Gastrocnemius medialis (tissue), 4 donors: ENCODE results near the gene MED14. TPM values are rescaled to one million over a fixed set of nuclear protein-coding genes. Genes with fewer than 3 reads are reported as not detected.

Experiments used
- ATAC-seq, 2 donors: fragments of 150-250 bp; one replicate each; pipeline ENCODE4 v1.9.1; 2016
- DNase-seq, 2 donors: peaks; one replicate each; pipeline ENCODE4 v3.0.0-alpha.2; 2019
- H3K27ac ChIP-seq, 4 donors: fragments of 200-600 bp; sonication (generic); 1 replicate in 1 of 4; 2 replicates in 3 of 4; pipeline ENCODE4 v1.5.1; 2016 to 2018; ENCODE audit warnings: mild to moderate bottlenecking in 2 of 4, moderate library complexity in 1 of 4
- H3K27me3 ChIP-seq, 3 donors: fragments of 200-600 bp; sonication (generic) in 2 of 3; 1 replicate in 1 of 3; 2 replicates in 2 of 3; pipeline versions ENCODE4 v1.5.1 to v1.6.0; 2016 to 2019; ENCODE audit warnings: mild to moderate bottlenecking in 1 of 3, moderate library complexity in 1 of 3
- H3K36me3 ChIP-seq, 2 donors: fragments of 200-600 bp; sonication (generic) in 1 of 2; one replicate each; pipeline ENCODE4 v1.5.1; 2017 to 2018
- H3K4me1 ChIP-seq, 2 donors: fragments of 200-600 bp; sonication (generic) in 1 of 2; one replicate each; pipeline ENCODE4 v1.5.1; 2016 to 2017; ENCODE audit warnings: mild to moderate bottlenecking in 2 of 2
- H3K4me3 ChIP-seq, 4 donors: fragments of 200-600 bp; sonication (generic) in 3 of 4; 1 replicate in 1 of 4; 2 replicates in 3 of 4; pipeline ENCODE4 v1.5.1; 2016 to 2019; ENCODE audit warnings: mild to moderate bottlenecking in 2 of 4
- H3K9me3 ChIP-seq, 3 donors: fragments of 200-600 bp; sonication (generic) in 2 of 3; 1 replicate in 1 of 3; 2 replicates in 2 of 3; pipeline ENCODE4 v1.5.1; 2016 to 2019
- POLR2A ChIP-seq, 2 donors: fragments of 450-650 bp; IDR thresholded peaks; one replicate each; pipeline ENCODE4 v1.6.1; 2017; ENCODE audit warnings: antibody characterized with exemption in 2 of 2, mild to moderate bottlenecking in 2 of 2, moderate library complexity in 2 of 2
- in situ Hi-C, 4 donors: fragments of 200-750 bp; cut with MboI; loops; one replicate each; pipeline versions ENCODE4 v1.15.0 to v1.8.0; 2017; ENCODE audit warnings: low sequenced_read_pairs in 4 of 4
- intact Hi-C: fragments of 100-400 bp; cut with DNase I; formaldehyde crosslinking; loops from one replicate; pipeline ENCODE4 v1.15.1; 2023; ENCODE audit warnings: low total_unique reads
- total RNA-seq, 4 donors: library from RNA; depleted of rRNA; stranded (reverse); fragments of >200 nt; gene quantifications; one replicate each; pipeline versions ENCODE4 v1.1.0 to v1.2.3, GENCODE V29; 2016
- TF ChIP-seq, protein P1 (sequence below), 5 experiments: fragments of 450-650 bp in 3 of 5; fragments of 200-600 bp in 2 of 5; sonication (generic) in 2 of 5; IDR thresholded peaks in 4 of 5; conservative IDR thresholded peaks in 1 of 5; 1 replicate in 4 of 5; 2 replicates in 1 of 5; pipeline ENCODE4 v1.5.1; 2016 to 2019; ENCODE audit warnings: antibody characterized with exemption in 5 of 5, mild to moderate bottlenecking in 3 of 5, moderate library complexity in 3 of 5

The MED14 gene
- total RNA-seq, 4 donors from 2014 or later: 19.8 to 27.0 (median 24.0) TPM

DNA sequence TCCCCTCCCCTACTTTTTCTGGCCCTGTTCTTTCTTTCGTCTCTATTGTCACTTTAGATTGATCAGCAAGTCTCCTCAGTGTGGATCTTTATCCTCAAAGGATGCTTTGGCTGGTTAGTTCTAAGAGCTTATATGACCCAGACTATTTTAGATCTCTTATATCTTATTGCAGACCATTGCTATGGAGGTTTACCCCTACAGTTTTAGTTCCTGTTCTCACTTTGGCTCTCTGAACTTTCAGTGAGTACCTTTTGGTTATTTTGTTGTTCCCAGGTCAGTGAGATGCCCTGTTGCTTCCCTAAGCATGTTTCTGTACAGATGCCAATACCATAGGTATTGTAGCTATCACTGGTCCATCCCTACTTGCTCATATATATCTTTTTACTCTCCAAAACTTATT is 24.0 kb upstream of the MED14 start:
- intact Hi-C loops (no loop called here), in situ Hi-C loops (no loop called here)
- no peaks in the 10 kb centered on the region for H3K9me3 ChIP-seq
- no peak overlapping the region for H3K27ac ChIP-seq
- peaks cover 0 to 3% (median 0%) of the 10 kb centered on the region in 3 donors for H3K27me3 ChIP-seq
- ATAC-seq (no peak), DNase-seq (no peak)
- TF ChIP-seq POLR2A (IDR thresholded peaks at IDR 0.05): no peak
- TF ChIP-seq, protein P1, sequence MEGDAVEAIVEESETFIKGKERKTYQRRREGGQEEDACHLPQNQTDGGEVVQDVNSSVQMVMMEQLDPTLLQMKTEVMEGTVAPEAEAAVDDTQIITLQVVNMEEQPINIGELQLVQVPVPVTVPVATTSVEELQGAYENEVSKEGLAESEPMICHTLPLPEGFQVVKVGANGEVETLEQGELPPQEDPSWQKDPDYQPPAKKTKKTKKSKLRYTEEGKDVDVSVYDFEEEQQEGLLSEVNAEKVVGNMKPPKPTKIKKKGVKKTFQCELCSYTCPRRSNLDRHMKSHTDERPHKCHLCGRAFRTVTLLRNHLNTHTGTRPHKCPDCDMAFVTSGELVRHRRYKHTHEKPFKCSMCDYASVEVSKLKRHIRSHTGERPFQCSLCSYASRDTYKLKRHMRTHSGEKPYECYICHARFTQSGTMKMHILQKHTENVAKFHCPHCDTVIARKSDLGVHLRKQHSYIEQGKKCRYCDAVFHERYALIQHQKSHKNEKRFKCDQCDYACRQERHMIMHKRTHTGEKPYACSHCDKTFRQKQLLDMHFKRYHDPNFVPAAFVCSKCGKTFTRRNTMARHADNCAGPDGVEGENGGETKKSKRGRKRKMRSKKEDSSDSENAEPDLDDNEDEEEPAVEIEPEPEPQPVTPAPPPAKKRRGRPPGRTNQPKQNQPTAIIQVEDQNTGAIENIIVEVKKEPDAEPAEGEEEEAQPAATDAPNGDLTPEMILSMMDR (IDR thresholded peaks at IDR 0.05 in 4 of 5, conservative IDR thresholded peaks at IDR 0.05 in 1 of 5): no peak
- H3K4me3 ChIP-seq: no peak overlapping the region
- H3K4me1 ChIP-seq: peaks cover 13 to 17% of the 10 kb centered on the region in 2 donors
- H3K36me3 ChIP-seq: no peaks in the 10 kb centered on the region

DNA sequence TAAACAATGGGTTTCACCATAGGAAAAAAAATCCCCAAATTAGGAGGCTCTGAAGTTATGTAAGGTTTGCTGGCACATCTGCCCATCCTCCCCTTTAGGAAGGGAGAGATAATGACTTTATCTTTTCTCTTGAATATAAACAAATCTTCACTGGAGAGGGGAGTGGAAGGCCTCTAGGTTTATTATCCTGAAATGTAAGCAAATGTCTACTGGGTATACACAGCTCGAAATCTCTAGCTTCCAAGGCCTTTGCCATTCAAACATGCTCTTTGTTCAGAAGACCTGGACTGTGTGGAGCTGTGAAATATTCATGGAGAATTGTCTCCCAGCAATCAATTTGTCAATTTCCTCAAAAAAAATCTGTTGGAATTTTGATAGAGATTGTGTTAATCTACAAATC is 21.7 kb upstream of the MED14 start:
- H3K4me1 ChIP-seq: peaks cover 13 to 17% of the 10 kb centered on the region in 2 donors

DNA sequence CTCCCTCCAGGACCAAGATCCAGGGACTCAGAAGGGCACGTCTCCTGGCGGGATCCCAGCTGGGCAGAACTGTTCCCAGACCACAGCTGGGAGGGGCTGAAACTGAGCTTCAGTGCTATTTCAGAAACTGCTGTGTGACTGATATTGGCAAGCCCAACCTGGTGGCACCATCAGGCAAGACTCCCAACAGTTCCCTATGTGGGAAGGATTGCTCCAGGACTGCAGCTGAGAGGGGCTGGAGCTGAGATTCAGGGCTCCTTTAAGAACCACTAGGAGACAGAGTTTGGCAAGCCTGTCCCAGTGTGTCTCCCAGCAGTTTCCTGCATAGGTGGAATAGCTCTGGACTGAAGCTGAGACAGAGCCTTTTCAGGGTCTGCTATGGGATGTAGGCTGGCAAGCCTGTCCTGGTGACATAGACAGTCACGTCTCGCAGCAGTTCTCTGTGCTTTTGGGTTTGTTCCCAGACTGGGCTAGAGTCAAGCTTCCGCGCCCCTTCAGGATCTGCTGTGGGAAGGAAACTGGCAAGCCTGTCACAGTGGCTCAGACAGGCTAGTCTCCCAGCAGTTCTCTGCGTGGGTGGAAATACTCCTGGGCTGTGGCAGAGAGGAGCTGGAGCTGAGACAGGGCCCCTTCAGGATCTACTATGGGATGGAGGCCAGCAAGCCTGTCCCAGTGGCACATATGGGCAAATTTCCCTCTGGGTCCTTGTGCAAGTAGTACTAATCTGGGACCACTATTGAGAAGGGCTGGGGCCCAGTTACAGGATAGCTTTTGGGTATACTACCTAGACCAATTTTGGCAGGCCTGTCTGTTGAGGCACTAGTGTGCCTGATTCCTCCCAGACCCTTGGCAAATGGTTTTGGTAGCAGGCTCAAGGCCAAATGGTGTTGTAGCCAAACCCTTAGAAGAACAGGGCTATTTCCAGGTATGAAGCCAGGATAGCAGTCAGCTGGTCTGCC is 20.2 kb upstream of the MED14 start:
- H3K27ac ChIP-seq: peak overlapping the region; percentile 89 to 91 (median 90)
- in situ Hi-C loops: no loop called here
- no peaks in the 10 kb centered on the region for H3K9me3 ChIP-seq
- peak overlapping the region in 3 of 4 donors; percentile 7 to 22 (median 13) for H3K4me3 ChIP-seq
- DNase-seq (peak; percentile 78 to 93), ATAC-seq (peak; percentile 92 to 94)
- peaks cover 13 to 17% of the 10 kb centered on the region in 2 donors for H3K4me1 ChIP-seq
- intact Hi-C loops: loop anchor here (2.0 kb wide), 1 partner anchor 17 kb away; no protein-coding TSS in a partner anchor
- no peaks in the 10 kb centered on the region for H3K36me3 ChIP-seq
- no peaks in the 10 kb centered on the region for H3K27me3 ChIP-seq
- TF ChIP-seq, protein P1 (IDR thresholded peaks at IDR 0.05 in 4 of 5, conservative IDR thresholded peaks at IDR 0.05 in 1 of 5): no peak
- TF ChIP-seq POLR2A (IDR thresholded peaks at IDR 0.05): no peak

More for the DNA sequence above, 21.7 kb upstream of the MED14 start:
- DNase-seq (no peak), ATAC-seq (no peak)
- no peaks in the 10 kb centered on the region for H3K36me3 ChIP-seq
- H3K27me3 ChIP-seq: peaks cover 0 to 3% (median 0%) of the 10 kb centered on the region in 3 donors
- H3K4me3 ChIP-seq: no peak overlapping the region
- in situ Hi-C loops: no loop called here
- intact Hi-C loops: no loop called here
- TF ChIP-seq POLR2A (IDR thresholded peaks at IDR 0.05): no peak
- TF ChIP-seq, protein P1 (IDR thresholded peaks at IDR 0.05 in 4 of 5, conservative IDR thresholded peaks at IDR 0.05 in 1 of 5): no peak
- peak overlapping the region; percentile 89 to 91 (median 90) for H3K27ac ChIP-seq
- no peaks in the 10 kb centered on the region for H3K9me3 ChIP-seq

DNA sequence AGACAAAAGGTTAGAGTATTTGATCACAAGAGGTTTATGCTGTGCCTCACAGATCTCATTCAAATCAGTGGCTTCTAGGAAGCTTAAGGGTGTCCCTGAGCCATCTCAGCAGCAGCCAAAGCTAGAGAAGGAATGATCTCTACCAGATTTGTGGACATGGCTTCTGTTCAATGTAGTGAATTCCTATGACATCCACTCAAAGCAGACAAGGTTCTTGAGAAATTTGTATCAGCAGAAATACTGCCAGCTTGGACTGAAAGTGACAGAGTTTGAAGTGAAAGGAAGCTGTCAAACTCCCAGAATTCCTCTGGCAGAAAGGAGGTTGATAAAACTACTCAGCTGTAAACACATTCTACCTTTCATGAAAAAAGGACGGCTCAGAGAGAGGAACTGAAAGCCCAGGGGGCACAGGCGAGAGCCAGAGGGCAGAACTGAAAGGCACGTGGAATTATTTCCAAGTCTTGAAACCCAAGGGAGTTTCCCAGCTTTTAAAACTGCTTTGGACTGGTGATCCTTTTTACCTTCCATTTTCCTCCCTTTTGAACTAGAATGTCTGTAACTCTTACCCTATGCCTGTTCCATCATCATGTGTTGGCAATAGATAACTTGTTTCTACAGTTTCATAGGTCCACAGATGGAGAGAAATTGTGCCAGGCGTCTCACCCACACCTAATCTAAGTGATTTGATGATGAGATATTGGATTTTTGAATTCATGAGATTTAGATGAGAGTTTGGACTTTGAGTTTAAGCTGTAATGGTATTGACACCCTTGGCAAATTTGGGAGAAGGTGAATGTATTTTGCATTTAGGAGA is 14.5 kb upstream of the MED14 start:
- no peak overlapping the region for H3K4me3 ChIP-seq
- intact Hi-C loops: no loop called here
- H3K9me3 ChIP-seq: no peaks in the 10 kb centered on the region
- in situ Hi-C loops: loop anchor here in 1 of 4 donors (10.0 kb wide), 1 partner anchor 95 kb away; no protein-coding TSS in a partner anchor
- H3K27me3 ChIP-seq: no peaks in the 10 kb centered on the region
- ATAC-seq (no peak), DNase-seq (no peak)
- TF ChIP-seq, protein P1 (IDR thresholded peaks at IDR 0.05 in 4 of 5, conservative IDR thresholded peaks at IDR 0.05 in 1 of 5): no peak
- TF ChIP-seq POLR2A (IDR thresholded peaks at IDR 0.05): no peak
- H3K36me3 ChIP-seq: no peaks in the 10 kb centered on the region
- peak overlapping the region; percentile 44 to 67 (median 50) for H3K27ac ChIP-seq
- H3K4me1 ChIP-seq: peaks cover 2 to 4% of the 10 kb centered on the region in 2 donors
